Smooth muscle cell (in vitro differentiated cells): ENCODE measurements around the gene PSMA6. TPM values are rescaled to one million over a fixed set of nuclear protein-coding genes. Genes with fewer than 3 reads are reported as not detected.

Experiments used
- DNase-seq: peaks from one replicate; lab custom pipeline; 2025; ENCODE audit not compliant: unreplicated experiment; lab: John Stamatoyannopoulos, UW
- H2AFZ ChIP-seq: fragments of 200-600 bp; sonication (generic); 2 replicates; pipeline ENCODE4 v1.6.0; 2016; ENCODE audit warnings: antibody characterized with exemption, low read depth, mild to moderate bottlenecking
- H3F3A ChIP-seq: fragments of 200-600 bp; sonication (generic); 2 replicates; pipeline ENCODE4 v1.6.0; 2017; ENCODE audit warnings: antibody characterized with exemption, low read depth
- H3K27ac ChIP-seq: fragments of 200-600 bp; sonication (generic); 2 replicates; pipeline ENCODE4 v1.5.1; 2016; ENCODE audit warnings: low read depth, mild to moderate bottlenecking
- H3K27me3 ChIP-seq: fragments of 200-600 bp; sonication (generic); 2 replicates; pipeline ENCODE4 v1.6.1; 2016; ENCODE audit warnings: low read depth, mild to moderate bottlenecking
- H3K36me3 ChIP-seq: fragments of 200-600 bp; sonication (generic); 2 replicates; pipeline ENCODE4 v1.5.1; 2016; ENCODE audit warnings: low read depth
- H3K4me1 ChIP-seq: fragments of 200-600 bp; sonication (generic); 2 replicates; pipeline ENCODE4 v1.5.1; 2016; ENCODE audit warnings: low read depth
- H3K4me2 ChIP-seq: fragments of 200-600 bp; sonication (generic); 2 replicates; pipeline ENCODE4 v1.6.0; 2016; ENCODE audit warnings: mild to moderate bottlenecking
- H3K4me3 ChIP-seq: fragments of 200-600 bp; sonication (generic); 2 replicates; pipeline ENCODE4 v1.5.1; 2016; ENCODE audit warnings: mild to moderate bottlenecking
- H3K79me2 ChIP-seq: fragments of 200-600 bp; sonication (generic); 2 replicates; pipeline ENCODE4 v1.6.0; 2016; ENCODE audit warnings: low read depth, mild to moderate bottlenecking
- H3K9ac ChIP-seq: fragments of 200-600 bp; sonication (generic); 2 replicates; pipeline ENCODE4 v1.6.0; 2016; ENCODE audit warnings: low read depth
- H3K9me3 ChIP-seq: fragments of 200-600 bp; sonication (generic); replicated peaks from 2 replicates; pipeline ENCODE4 v1.5.1; 2016; ENCODE audit warnings: low read depth
- H4K20me1 ChIP-seq: fragments of 200-600 bp; sonication (generic); 2 replicates; pipeline ENCODE4 v1.6.0; 2016; ENCODE audit warnings: low read depth
- WGBS: methylation state at CpG from one replicate; pipeline ENCODE4 v1.1.7; 2016; ENCODE audit warnings: low lambda C conversion rate; 5-methylcytosine and 5-hydroxymethylcytosine counted together
- polyA plus RNA-seq: library from polyadenylated mRNA; unstranded; fragments of >200 nt; fragmentation: Nextera tagmentation; extraction: Ambion mirVana; gene quantifications from 2 replicates; pipeline ENCODE4 v1.2.1, GENCODE V29; 2016
- total RNA-seq: library from RNA; depleted of rRNA; stranded (reverse); fragments of >200 nt; gene quantifications from 2 replicates; pipeline ENCODE4 v1.2.3, GENCODE V29; 2014
- TF ChIP-seq, protein P1 (sequence below): fragments of 200-600 bp; sonication (generic); IDR thresholded peaks from 2 replicates; pipeline ENCODE4 v1.5.1; 2017; ENCODE audit warnings: borderline replicate concordance, mild to moderate bottlenecking, antibody characterized with exemption; ENCODE audit not compliant: insufficient read depth, poor library complexity, severe bottlenecking

Gene PSMA6
- total and polyA plus RNA-seq, 2 experiments from 2014 or later: 251 to 315 TPM

GRCh38 chr14:35255711-35256110, 36.5 kb upstream of the PSMA6 start:
- no peak for DNase-seq
- H3K27me3 ChIP-seq: no peaks in the 10 kb centered on the region
- H4K20me1 ChIP-seq: no peaks in the 10 kb centered on the region
- WGBS: 99% methylated on average over 5 of the region's 5 CpGs
- no peaks in the 10 kb centered on the region for H3F3A ChIP-seq
- no peak overlapping the region for H3K4me2 ChIP-seq
- no peak overlapping the region for H3K9ac ChIP-seq
- no peak overlapping the region for H2AFZ ChIP-seq
- H3K36me3 ChIP-seq: no peaks in the 10 kb centered on the region
- H3K4me3 ChIP-seq: no peak overlapping the region
- H3K79me2 ChIP-seq: no peaks in the 10 kb centered on the region
- TF ChIP-seq, protein P1, sequence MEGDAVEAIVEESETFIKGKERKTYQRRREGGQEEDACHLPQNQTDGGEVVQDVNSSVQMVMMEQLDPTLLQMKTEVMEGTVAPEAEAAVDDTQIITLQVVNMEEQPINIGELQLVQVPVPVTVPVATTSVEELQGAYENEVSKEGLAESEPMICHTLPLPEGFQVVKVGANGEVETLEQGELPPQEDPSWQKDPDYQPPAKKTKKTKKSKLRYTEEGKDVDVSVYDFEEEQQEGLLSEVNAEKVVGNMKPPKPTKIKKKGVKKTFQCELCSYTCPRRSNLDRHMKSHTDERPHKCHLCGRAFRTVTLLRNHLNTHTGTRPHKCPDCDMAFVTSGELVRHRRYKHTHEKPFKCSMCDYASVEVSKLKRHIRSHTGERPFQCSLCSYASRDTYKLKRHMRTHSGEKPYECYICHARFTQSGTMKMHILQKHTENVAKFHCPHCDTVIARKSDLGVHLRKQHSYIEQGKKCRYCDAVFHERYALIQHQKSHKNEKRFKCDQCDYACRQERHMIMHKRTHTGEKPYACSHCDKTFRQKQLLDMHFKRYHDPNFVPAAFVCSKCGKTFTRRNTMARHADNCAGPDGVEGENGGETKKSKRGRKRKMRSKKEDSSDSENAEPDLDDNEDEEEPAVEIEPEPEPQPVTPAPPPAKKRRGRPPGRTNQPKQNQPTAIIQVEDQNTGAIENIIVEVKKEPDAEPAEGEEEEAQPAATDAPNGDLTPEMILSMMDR: no peak
- no peak overlapping the region for H3K27ac ChIP-seq
- no peaks in the 10 kb centered on the region for H3K4me1 ChIP-seq
- no peaks in the 10 kb centered on the region for H3K9me3 ChIP-seq

DNA sequence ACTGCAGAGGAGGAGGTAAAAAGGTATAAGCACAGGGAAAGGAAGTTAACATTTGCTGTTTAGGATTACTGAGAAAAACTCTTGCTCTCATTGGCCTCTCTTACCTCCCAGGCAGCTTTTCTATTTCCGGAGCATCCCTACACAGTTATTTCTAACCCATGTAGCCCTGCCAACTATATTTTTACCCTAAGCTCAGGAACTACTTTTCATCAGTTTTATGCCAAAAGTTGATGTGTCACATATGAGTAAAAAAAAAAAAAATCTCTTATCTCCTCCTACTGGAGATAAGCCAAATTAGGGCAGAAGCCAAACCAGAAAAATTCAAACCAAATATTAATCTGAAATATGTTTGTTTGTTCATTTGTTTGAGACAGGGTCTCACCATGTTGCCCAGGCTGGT, 34.4 kb upstream of the PSMA6 start:
- no peak overlapping the region for H3K27ac ChIP-seq
- no peak overlapping the region for H3K4me2 ChIP-seq
- H3K9me3 ChIP-seq: no peaks in the 10 kb centered on the region
- H4K20me1 ChIP-seq: no peaks in the 10 kb centered on the region
- no peak overlapping the region for H2AFZ ChIP-seq
- no peak overlapping the region for H3K9ac ChIP-seq
- no peaks in the 10 kb centered on the region for H3F3A ChIP-seq
- DNase-seq: no peak
- no peaks in the 10 kb centered on the region for H3K4me1 ChIP-seq
- no peaks in the 10 kb centered on the region for H3K79me2 ChIP-seq
- no peak overlapping the region for H3K4me3 ChIP-seq
- no peaks in the 10 kb centered on the region for H3K36me3 ChIP-seq
- H3K27me3 ChIP-seq: no peaks in the 10 kb centered on the region
- WGBS: 90% methylated on average over 1 of the region's 1 CpG
- TF ChIP-seq, protein P1: no peak

GRCh38 chr14:35258420-35258819, 33.8 kb upstream of the PSMA6 start:
- DNase-seq: no peak
- no peaks in the 10 kb centered on the region for H3K79me2 ChIP-seq
- H2AFZ ChIP-seq: no peak overlapping the region
- H3K9ac ChIP-seq: no peak overlapping the region
- H3K4me1 ChIP-seq: no peaks in the 10 kb centered on the region
- no peaks in the 10 kb centered on the region for H3K27me3 ChIP-seq
- H4K20me1 ChIP-seq: no peaks in the 10 kb centered on the region
- H3K27ac ChIP-seq: no peak overlapping the region
- H3F3A ChIP-seq: no peaks in the 10 kb centered on the region
- no peak overlapping the region for H3K4me2 ChIP-seq
- no peaks in the 10 kb centered on the region for H3K36me3 ChIP-seq
- WGBS: 73% methylated on average over 6 of the region's 6 CpGs
- no peaks in the 10 kb centered on the region for H3K9me3 ChIP-seq
- H3K4me3 ChIP-seq: no peak overlapping the region
- TF ChIP-seq, protein P1: no peak

DNA sequence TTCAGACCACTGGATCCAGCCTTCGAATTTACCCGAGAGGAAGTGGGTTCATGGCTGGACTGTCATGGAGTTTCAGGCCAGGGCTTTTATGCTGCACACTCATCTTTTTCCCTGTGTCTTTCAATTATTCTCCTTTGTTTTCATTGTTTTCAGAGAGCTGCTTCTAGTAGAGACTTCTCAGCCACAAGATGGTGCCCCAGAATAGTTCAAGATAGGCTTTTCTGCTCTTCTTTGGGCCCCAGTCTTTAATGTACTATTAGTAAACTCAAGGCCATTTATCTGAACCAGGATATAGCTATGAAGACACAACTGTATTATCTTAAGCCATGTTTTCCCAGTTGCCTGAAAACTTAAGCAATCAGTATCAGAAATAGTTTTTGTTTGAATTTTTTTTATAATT, 30.4 kb upstream of the PSMA6 start:
- DNase-seq: no peak
- Histone ChIP-seq H2AFZ (no peak overlapping the region), H3K4me1 (no peaks in the 10 kb centered on the region), H3K4me3 (no peak overlapping the region), H3K9ac (no peak overlapping the region), H3K27me3 (no peaks in the 10 kb centered on the region), H3K9me3 (no peaks in the 10 kb centered on the region), H3K36me3 (no peaks in the 10 kb centered on the region), H4K20me1 (no peaks in the 10 kb centered on the region), H3F3A (no peaks in the 10 kb centered on the region), H3K4me2 (no peak overlapping the region), H3K27ac (no peak overlapping the region), H3K79me2 (no peaks in the 10 kb centered on the region)
- TF ChIP-seq, protein P1: peak; percentile 4
- 96% methylated on average over 2 of the region's 2 CpGs for WGBS
